Measurements from ENCODE around the gene DOK6.
"Not testable (repeated sequence)": the region's sequence is repeated elsewhere in the genome, so short reads cannot be mapped to it uniquely, and the experiment has no call there.

The DOK6 gene

GRCh38 chr18:69813559-69813958 is 412.9 kb downstream of the DOK6 start:
- DNase-seq (ENCODE audit: low spot score) = no peak

DNA sequence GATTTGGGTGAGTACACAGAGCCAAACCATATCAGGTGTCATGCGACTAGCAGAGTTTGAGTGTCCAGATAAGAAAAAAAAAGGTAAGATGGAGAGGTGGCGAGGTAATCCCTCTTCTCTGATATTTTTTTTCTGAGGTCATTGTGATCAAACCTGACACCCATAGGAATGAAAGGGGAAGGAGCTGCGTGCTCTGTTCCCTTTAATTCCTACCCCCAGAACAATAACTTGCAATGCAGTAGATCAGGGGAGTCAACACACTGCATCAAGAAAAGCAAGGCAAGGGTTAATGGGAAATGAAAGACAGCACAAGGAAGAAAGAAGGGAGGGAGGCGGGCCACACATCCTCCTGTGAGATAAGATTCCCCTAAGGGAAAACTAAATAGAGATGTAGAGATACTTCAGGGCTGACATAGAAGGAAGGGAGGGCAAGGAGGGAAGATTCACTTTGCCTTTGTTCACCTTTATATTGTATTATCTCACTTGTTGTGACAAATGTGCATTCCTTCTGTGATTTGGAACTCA is 414.2 kb downstream of the DOK6 start:
- DNase-seq (ENCODE audit: low spot score) = no peak

GRCh38 chr18:69817335-69817940 is 416.8 kb downstream of the DOK6 start:
- no peak for DNase-seq (ENCODE audit: low spot score)

DNA sequence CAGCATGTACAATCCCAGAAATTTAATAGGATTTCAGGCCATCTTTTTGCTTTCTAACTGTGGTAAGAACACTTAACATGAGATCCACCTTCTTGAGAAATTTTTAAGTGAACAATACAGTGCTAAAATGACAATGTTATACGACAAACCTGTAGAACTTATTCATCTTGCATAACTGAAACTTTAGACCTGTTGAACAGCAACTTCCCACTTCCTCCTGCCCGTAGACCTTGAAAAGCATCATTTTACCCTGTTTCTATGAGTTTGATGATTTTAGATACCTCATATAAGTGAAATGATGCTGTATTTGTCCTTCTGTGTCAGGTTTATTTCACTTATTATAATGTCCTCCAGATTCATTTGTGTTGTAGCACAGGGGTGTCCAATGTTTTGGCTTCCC is 418.8 kb downstream of the DOK6 start:
- no peak for DNase-seq (ENCODE audit: low spot score)

DNA sequence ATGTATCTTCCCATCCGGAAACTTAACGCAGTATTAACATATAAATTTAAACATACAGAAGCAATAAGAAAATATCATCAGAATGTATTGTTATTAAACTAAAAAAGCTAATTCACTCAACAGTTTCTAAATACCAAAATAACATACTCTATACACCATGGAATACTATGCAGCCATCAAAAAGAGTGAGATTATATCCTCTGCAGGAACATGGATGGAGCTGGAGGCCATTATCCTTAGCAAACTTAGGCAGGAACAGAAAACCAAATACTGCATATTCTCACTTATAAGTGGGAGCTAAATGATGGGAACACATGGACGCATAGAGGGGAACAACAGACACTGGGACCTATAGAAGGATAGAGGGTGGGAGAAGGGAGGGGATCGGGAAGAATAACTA is 419.9 kb downstream of the DOK6 start:
- no peak for DNase-seq (ENCODE audit: low spot score)

DNA sequence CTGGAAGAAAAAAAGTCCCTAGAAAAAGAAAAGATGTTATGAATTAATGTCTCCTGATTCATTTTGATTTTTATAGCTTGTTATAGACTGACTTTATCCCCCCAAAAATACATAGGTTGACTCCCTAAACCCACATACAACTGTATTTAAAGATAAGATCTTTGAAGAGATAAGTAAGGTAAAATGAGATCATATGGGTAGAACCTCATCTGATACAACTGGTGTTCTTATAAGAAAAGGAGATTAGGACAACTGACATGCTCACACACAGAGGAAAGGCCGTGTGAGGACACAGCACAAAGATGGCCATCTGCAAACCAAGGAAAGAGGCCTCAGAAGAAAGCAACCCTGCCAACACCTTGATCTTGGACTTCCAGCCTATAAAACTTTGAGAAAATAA is 429.5 kb downstream of the DOK6 start:
- no peak for DNase-seq (ENCODE audit: low spot score)

DNA sequence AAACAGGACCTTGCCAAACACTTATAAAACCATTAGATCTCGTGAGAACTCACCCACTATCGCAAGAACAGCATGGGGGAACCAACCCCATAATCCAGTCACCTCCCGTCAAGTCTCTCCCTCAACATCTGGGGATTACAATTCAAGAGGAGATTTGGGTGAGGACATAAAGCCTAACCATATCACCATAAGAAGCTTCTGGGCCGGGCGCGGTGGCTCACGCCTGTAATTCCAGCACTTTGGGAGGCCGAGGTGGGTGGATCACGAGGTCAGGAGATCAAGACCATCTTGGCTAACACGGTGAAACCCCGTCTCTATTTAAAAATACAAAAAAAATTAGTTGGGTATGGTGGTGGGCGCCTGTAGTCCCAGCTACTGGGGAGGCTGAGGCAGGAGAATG is 434.3 kb downstream of the DOK6 start:
- DNase-seq (ENCODE audit: low spot score) = not testable (repeated sequence)

DNA sequence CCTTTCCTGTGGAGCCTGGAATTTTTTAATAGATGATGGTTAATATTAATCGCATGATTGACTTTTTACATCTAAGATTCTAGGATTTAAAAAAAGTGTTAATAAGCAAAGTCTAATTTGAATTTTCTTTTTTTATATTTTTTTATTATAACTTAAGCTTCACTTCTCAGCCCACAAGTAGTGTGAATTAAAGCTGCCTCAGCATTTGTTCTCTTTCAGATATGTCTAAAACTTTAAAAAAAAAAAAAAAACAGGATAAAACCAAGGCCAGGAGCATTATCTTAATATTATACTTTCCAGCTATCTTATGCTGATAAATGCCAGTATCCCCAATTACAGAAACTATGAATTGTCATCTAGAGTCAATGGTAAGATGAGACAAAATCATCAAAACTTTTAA is 437.3 kb downstream of the DOK6 start:
- no peak for DNase-seq (ENCODE audit: low spot score)

DNA sequence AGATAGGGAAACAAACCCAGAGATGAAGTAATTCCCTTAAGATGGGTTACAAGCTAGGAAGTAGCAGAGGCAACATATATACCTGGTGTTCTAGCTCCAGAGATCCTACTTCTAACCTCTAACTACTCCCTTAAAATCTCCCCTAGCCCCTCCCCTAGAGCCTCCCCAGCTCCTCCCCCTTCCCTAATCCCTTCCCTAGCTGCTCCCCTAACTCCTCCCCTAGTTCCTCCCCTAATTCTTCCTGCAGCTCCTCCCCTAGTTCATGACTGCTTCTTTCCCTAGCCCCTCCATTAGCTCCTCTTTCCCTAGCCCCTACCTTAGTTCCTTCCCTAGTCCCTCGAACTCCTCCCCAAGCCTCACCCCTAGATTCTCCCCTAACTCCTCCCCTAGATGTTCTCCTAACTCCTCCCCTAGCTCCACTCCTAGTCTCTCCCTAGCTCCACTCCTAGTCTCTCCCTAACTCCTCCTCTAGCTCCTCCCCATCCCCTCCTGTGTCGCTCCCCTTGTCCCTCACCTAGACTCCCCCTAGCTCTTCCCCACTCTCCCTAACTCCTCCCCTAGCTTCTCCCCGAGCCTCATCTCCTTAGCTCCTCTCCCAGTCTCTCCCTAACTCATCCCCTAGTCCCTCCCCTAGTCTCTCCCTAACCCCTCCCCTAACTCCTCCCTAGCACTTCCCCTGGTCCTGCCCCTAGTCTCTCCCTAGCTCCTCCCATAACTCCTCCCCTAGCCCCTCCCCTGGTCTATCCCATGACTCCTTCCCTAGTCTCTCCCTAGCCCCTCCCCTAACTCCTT is 438.1 kb downstream of the DOK6 start:
- no peak for DNase-seq (ENCODE audit: low spot score)

GRCh38 chr18:69839497-69839896 is 438.8 kb downstream of the DOK6 start:
- DNase-seq (ENCODE audit: low spot score) = no peak

DNA sequence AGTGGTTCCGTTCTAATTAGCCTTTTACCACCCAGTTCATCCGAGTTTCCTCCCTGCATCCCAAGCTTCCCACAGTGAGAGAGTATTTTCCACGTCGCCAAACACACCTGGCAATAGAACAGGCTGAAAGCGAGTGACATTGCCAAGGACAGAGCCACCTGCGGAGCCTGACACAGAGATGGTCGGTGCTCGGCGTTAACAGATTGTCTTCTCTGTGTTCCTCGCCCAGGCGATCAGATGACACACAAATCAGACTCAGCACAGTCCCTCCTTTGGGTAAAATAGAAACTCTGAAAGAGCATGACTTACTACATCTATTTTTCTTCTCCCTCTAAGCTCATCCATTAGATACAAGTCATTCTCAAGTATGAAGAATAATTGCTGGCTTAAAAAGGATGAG is 439.3 kb downstream of the DOK6 start:
- DNase-seq (ENCODE audit: low spot score) = no peak

DNA sequence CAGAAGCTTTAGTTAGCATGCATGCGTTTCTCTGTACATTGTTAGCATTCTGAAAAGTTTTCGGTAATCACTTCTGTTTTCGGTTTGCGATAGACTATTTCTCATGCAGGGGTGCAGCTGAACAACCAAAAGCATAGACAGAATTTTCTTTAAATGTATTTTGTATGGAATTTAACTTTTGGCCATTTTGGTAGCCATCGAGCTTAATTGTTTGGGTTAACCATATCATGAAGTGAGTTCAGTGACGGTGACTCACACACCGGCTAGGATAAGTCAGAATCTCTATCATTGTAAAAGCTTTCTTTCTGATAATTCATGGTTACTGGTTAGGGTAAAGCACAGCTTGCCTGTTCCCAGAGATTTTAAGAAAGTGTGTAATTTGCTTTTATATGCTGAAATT is 439.8 kb downstream of the DOK6 start:
- DNase-seq (ENCODE audit: low spot score) = no peak

GRCh38 chr18:69841117-69841516 is 440.4 kb downstream of the DOK6 start:
- no peak for DNase-seq (ENCODE audit: low spot score)

- no peak for DNase-seq (ENCODE audit: low spot score)
Measured at GRCh38 chr18:69843015-69843414, 442.3 kb downstream of the DOK6 start.

DNA sequence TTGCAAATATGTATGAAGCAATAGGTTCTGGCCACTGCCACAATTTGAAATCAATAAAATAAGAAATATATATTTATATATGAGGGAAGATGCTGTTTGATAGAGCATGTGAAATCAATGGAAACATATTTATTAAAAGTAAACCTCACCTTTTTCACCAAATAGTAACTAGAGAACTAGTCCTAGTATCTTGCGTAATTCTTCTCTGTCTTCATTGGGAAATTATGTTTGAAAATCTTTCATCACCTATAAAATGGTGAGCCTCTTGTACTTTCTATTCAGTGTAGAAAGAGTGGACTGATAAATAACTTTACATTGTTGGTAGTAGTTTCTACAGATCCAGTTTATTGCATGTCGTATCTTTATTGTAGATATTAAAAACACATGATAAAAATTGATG is 444.0 kb downstream of the DOK6 start:
- no peak for DNase-seq (ENCODE audit: low spot score)

DNA sequence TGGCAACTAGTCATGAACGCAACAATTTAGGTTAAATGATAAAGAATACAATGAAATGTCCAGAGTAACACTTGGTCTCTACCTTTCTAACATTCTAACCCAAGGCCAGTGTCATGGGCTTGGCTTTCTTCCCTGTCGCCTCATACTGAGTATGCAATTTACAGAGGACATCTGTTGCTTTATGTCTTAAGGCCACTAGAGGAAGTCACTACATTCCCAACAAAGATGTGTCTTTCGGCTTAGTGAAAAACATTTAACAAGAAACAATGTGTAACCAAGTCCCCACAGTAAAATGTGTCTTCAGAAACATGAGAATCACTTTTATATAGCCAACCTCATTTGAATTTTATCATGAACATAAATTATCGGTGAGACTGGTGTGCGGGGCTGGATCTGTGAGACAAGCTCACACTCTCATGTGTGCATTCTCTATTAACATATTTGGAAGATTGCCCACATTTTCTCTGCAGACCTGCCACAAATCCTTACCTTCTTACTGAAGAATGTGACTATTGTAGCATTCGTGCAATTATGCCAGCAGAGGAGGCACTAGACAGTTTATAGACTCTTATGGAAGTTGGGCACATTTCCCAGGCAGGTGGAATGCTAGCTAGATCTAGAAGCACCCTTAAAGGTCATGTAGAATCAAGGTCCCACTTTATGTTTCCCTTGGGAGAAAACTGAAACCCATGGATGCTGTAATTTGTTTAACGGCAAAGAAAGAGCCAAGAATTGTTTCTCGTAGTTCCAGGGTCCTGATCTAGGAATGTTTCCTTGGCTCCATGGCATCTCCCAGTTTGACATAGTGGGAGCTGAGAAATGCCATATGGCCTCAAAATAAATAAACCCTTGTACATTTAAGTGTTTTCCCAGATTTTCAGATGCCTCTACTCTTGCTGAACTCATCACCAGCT is 445.2 kb downstream of the DOK6 start:
- DNase-seq (ENCODE audit: low spot score) = no peak

GRCh38 chr18:69853051-69853450 is 452.4 kb downstream of the DOK6 start:
- DNase-seq (ENCODE audit: low spot score) = no peak

DNA sequence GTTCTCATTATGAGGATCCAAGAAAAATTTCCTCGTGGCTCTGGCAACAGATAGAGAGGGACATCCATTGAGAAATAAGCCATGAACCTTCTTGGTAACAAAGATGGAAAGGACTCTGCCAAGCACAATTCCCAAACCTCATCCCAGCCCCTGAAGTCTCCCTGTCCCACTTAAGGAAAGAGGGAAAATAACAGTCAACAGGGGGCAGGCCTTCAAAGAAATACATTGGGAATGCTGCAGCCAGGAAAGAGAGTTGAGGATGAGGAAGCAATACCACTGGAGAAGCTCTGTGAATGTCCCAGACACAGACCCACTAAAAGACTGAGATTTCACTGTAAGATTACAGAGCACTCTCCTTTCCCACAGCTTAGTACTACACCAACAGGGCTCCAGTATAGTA is 453.8 kb downstream of the DOK6 start:
- DNase-seq (ENCODE audit: low spot score) = no peak

GRCh38 chr18:69858897-69859296 is 458.2 kb downstream of the DOK6 start:
- no peak for DNase-seq (ENCODE audit: low spot score)

- not testable (repeated sequence) for DNase-seq (ENCODE audit: low spot score)
Measured at GRCh38 chr18:69864802-69865201, 464.1 kb downstream of the DOK6 start.

DNA sequence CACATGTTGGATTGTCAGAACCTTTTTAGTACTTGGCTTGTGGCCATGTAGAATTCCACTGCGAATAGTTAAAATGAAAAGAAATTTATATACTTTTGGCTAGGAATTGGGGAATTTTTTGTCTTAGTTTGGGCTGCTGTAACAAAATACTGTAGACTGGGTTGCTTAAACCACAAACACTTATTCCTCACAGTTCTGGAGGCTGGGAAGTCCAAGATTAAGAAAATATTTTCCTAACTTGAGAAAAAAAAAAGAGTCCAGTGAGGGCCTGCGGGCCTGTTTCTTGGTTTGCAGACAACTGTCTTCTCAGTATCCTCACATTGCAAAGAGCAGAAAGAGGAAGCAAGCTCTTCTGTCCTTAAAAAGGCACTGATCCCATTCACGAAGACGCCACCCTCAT is 465.1 kb downstream of the DOK6 start:
- no peak for DNase-seq (ENCODE audit: low spot score)

GRCh38 chr18:69866212-69866611 is 465.5 kb downstream of the DOK6 start:
- no peak for DNase-seq (ENCODE audit: low spot score)

GRCh38 chr18:69870736-69871135 is 470.0 kb downstream of the DOK6 start:
- no peak for DNase-seq (ENCODE audit: low spot score)
